ENCODE data around the gene ZNFX1. TPM values are rescaled to one million over a fixed set of nuclear protein-coding genes. Genes with fewer than 3 reads are reported as not detected.

The ZNFX1 gene
- total RNA-seq, 1 donor from 2014 or later = 24.0 TPM

DNA sequence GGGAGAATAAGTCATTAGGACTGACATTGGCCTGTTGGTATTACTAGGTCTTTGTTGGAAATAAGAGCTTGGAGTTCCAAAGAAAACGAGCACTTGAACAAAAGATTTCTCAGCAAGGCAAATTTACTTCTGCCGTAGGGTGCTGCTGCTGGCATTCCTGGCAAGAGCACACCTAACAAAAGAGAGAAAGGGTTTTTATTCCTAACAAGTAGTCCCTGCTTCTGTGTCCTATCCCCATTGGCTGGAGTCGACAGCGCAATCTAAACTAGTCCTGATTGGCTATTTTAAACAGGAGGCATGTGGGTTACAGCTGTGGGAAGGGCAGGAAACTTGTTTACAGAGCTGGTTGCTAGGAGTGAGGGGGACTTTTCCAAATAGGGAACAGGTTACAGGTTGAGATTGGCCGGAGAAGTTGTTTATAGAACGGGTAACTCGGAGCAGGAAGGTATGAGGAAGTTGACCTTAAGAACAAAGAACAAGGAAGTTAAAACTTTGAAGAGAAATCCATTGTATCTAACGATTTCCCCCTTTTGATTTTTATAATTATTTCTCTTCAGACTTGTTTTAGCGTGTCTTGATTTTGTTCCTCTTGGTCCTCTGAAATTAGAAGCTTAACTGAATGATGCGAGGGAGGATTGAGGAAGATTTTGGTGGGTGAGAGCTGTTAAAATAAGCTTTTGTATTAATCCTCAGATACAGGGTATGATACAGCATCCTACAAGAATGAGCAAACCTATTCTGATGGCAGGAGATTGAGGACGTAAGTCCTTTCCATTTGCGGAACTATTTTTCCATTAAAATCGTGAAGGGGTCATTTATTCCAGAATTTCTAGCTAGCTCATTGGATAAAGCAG lies 3.4 kb upstream of the ZNFX1 start:
- intact Hi-C loops (cut with DNase I) = no loop called here
- DNase-seq (ENCODE audit: low spot score) = no peak

DNA sequence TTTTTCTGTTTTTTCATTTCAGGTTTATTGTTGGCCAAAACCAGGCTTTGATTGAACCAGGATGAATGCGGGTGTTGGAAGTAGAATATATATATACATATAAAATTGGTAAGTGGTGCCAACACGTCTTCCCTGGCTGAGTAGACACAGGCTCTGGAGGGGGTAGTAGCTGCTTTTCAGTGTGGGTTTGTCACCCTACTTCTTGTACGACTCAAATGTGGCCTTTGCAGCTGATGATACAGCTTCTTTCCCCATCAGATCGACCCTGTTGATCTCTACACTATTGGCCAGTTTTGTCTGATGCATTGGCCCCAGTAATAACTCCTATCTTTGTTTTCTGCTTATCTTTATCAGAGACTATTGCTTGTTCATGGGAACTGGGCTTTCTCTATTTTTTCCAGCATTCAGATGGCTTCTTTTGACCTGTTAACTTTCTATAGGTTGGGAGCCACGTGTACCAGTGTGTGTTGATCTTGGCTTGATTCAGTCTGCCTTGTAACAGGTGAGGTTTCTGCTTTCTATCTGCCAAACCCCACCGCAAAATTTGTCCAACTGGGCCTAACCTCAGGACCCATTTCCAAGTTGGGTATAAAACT lies 2.7 kb upstream of the ZNFX1 start:
- intact Hi-C loops (cut with DNase I) = no loop called here
- no peak for DNase-seq (ENCODE audit: low spot score)

DNA sequence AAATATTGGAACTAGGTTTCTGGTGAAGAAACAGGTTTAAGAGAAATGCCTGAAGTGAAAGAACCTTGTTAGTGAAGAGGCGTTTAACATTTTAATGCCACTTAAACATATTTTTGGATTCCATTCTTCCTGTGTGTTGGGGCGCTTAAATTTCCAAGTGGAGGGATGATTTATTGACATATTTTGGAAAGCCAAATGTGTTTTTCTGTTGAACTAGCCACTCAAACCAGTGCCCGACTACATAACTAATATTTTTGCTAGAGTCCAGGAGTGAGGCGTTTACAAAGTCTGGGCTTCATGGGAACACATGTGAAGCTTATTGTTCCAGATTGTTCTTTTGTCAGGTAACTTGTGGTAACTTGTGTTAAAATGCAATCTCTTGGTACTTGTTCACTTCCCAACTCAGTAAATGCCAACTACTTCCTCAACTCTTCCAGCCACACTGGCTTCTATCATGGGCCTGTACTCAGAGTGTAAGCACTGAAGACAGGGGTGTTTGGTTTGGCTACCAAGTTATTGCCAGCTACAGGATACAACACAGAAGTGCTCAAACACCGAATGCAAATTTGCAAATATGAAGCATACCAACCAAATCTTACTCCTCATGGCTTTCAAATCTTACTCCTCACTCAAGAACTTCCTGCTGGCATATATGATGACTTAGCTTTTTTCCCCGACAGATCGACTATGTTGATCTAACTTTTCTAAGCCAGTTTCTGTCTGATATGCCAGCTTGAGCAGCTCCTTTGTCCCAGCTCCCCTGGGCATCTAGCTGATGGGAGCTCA lies 2.0 kb upstream of the ZNFX1 start:
- no peak for DNase-seq (ENCODE audit: low spot score)
- intact Hi-C loops (cut with DNase I) = loop anchor here (2.0 kb wide), 1 partner anchor 61 kb away; the partner anchor contains the start of gene DDX27

DNA sequence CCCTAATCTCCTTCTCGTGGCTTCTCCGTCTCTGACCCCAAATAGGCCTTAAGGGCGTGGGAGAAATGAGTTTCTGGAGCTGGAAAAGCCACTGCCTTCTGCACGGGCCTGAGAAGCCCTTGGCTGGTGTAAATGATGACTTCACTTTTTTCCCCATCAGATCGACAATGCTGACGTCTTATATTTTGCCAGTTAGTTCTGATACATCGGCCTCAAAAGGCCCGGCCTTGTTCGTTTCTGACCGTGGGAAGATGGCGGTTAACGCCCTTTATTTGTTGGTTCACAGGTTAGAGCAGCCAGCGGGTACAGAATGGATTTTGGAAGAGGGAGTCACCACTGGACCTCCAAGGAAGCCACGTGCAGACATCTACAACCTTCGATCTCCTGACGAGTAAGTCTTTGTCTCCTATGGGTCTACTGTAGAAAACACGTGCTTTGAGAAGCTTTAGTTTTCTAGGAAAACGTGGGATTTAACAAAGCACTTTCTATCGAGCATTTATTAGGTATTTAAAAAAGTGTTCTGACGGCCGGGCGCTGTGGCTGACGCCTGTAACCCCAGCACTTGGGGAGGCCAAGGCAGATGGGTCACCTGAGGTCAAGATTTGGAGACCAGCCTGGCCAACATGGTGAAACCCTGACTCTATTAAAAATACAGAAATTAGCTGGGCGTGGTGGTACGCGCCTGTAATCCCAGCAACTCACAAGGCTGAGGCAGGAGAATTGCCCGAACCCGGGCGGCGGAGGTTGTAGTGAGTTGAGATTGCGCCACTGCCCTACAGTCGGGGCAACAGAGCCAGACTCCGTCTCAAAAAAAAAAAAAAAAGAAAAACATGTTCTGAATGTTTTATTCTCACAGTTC lies 1.2 kb upstream of the ZNFX1 start:
- DNase-seq (ENCODE audit: low spot score) = no peak
- intact Hi-C loops (cut with DNase I) = loop anchor here (1.0 to 2.0 kb wide), 2 partner anchors 60 to 91 kb away; partner anchors contain the start of genes DDX27 and STAU1

DNA sequence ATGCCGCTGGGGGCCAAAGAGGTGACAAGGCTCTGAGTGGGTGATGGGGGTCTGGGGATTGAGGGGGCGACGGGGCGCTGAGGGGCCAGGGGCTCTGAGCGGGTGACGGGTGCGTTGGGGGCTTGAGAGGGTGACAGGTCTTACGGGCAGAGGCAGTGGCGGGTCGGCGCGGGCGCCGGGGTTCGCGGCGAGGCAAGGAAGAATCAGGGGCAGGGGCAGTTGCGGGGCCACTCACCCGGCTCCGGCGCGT lies 146 bp downstream of the ZNFX1 start:
- intact Hi-C loops (cut with DNase I) = loop anchor here (1.0 to 2.0 kb wide), 2 partner anchors 59 to 89 kb away; partner anchors contain the start of genes DDX27 and STAU1
- no peak for DNase-seq (ENCODE audit: low spot score)

DNA sequence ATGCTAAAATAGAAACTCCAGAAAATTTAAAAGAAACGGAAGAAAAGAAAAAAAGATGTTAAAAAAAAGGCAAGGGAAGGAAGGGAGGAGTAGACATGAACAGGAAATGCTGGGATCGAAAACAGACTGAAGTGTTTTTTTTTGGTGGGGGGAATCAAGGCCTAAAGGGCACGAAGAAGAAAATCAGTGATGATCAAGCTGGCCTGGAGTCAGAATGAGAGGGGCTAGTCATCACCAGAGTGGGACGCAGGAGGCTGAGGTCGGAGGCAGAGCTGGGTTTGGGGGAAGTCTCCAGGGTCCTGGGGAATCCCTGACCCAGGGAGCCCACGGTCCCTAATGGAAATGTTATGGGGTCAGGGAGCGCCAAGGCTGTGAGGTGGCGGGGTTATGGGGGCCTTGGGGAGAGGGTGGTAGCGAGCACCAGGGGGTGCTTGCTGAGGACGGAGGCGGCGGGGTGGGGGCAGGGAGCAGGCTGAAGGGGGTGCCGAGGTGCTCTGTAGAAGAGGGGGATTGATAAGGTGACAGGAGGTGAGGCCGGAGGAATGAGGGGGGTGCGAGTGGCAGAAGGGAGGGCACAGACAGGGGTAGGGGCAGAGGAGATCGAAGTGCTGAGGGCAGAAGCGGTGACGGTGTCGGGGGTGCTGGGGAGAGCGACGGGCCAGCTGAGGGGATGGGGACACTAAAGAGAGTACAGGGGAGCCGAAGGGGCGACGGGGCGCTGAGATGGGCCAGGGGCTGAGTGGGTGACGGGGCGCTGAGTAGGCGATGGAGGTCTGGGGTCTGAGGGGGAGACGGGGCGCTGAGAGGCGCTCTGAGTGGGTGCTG lies 684 bp downstream of the ZNFX1 start:
- DNase-seq (ENCODE audit: low spot score) = no peak
- intact Hi-C loops (cut with DNase I) = no loop called here

DNA sequence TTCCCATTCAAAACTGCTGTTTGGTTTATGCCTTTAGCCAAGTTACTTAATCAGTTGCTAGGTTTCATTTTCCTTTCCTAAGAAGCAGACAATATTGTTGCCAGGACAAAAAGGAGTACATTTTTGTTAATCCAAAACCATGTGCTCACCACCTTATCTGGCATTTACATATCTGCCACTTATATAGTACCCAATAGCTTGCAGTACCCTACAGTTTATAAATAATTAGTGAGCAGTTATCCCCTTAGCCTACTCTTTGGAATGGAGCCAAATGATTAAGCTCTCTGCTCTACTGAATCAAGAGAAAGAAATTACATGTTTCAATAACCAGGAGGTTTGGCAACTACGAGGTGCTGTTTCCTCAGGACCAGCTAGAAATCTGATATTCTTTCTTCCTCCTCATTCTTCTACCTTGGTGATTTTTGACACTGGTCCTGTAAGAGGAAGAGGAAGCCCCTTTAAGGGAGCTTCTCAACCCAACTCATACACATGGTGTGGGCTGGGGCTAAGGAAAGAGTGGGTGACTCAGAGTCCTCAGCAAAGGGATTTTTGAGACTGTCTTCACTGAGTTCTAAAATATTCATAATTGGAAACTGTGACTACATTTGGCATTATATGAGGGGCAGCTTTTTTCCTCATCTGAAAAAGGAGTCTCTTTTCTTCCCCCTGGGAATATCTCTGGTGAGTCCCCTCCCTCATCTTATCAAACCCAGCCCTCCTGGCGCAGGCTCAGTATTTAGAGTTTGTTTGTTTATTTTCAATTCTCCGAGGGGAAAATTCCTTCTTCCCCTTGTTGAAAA lies 1.5 kb downstream of the ZNFX1 start:
- DNase-seq (ENCODE audit: low spot score) = no peak
- intact Hi-C loops (cut with DNase I) = no loop called here

DNA sequence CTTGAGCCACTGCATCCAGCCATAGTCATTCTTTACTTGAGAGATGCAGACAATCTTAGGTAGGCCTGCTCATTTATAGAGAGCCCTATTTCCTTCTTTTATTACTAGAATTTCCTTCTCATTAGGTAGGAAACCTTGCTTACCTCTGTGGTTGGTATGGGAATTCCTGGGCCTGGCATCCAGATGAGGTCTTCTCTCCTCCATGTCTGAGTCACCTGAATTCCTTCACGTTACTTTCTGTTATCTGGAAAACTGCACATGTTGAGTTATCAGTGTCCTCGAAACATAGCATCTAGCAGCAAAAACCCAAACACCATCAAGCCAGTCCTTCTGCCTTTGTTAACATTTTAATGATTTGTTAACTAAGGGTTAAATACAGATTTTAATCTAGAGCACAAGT lies 2.2 kb downstream of the ZNFX1 start:
- intact Hi-C loops (cut with DNase I) = no loop called here
- no peak for DNase-seq (ENCODE audit: low spot score)

DNA sequence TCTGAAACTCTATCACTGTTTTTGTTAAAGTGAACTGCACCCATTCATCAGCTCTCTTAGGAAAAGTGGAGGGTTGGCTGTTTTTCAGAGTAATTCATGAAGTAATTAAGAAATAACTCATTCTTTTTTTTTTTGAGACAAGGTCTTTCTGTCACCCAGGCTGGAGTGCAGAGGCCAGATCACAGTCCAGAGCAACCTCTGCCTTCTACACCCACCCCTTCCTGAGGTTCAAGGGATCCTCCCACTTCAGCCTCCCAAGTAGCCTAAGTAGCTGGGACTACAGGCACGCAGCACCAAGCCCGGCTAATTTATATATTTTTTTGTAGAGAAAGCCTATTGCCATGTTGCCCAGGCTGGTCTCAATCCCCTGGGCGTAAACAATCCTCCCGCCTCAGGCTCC lies 2.6 kb downstream of the ZNFX1 start:
- intact Hi-C loops (cut with DNase I) = no loop called here
- no peak for DNase-seq (ENCODE audit: low spot score)

DNA sequence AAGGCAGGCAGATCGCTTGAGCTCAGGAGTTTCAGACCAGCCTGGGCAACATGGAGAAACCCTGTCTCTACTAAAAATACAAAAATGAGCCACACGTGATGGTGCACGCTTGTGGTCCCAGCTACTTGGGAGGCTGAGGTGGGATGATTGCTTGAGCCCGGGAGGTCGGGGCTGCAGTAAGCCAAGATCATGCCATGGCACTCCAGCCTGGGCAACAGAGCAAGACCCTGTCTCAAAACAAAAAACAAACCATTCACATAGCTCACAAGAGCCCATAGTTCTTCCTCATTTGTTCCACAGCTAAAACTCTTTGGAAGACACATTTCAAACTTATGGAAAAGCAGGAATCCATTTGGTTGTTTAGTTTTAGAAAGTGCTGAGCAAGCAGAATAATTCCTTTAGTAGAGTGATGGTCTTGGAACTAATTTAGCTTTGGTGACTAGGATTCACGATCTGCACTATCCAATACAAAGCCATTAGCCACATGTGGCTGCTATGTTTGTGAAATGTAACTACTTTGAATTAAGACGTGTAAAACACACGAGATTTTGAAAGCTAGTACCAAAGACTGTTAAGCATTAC lies 4.1 kb downstream of the ZNFX1 start:
- intact Hi-C loops (cut with DNase I) = no loop called here
- DNase-seq (ENCODE audit: low spot score) = no peak

DNA sequence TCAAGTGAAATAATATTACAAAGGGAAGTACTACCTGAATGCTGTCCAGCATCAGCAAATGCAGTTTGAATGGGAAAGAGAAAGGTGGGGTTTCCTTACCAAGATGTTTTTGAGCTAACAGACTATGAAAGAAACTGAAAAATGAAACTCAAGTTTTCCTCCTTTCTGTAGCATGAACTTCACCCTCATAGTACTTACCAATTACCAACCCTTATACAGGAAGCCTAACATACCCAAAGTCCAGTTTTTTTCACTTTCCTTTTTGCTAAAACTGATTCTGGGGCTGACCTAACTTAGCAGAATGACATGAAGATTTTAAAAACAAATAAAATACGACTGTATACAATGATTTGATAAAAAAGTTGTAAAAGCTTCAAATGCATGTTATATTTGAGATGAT lies 5.2 kb downstream of the ZNFX1 start:
- no peak for DNase-seq (ENCODE audit: low spot score)
- intact Hi-C loops (cut with DNase I) = no loop called here

DNA sequence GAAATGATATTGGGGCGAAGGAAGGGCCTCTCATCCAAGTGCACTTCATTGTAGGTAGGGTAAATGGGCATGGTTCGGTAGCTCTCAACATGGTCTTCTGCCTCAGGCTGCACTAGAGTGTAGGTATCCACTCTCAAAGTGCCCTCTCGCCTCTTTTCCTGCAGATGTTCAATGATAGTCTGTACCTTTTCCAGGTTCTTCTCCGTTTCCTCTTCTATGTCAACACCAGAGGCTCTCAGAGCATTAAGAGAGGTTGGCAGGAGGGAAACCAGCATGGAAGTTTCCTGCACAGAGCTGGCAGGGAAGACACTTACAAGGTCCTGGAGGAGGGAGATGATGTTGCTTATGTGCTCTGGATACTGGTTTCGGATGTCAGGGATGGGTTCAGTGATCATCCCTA lies 7.1 kb downstream of the ZNFX1 start:
- DNase-seq (ENCODE audit: low spot score) = no peak
- intact Hi-C loops (cut with DNase I) = no loop called here

DNA sequence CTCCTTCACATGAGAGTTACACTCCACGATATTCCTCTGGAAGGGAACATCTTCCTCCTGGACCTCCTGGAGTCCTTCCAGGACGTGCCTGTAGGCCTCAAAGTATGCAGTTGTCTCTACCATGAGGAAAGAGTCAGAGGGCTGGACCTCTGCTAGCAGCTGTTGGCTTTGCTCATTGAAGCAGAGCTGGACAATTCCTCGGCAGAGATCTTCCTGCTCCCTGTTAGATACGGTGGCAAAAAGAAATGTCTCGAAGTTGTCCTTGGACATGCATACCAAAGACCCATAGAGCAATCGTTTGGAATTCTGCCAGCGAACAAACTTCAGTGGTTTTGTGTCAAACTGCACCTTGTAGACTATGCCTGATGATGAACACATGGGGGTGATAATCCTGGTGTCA lies 7.7 kb downstream of the ZNFX1 start:
- no peak for DNase-seq (ENCODE audit: low spot score)

DNA sequence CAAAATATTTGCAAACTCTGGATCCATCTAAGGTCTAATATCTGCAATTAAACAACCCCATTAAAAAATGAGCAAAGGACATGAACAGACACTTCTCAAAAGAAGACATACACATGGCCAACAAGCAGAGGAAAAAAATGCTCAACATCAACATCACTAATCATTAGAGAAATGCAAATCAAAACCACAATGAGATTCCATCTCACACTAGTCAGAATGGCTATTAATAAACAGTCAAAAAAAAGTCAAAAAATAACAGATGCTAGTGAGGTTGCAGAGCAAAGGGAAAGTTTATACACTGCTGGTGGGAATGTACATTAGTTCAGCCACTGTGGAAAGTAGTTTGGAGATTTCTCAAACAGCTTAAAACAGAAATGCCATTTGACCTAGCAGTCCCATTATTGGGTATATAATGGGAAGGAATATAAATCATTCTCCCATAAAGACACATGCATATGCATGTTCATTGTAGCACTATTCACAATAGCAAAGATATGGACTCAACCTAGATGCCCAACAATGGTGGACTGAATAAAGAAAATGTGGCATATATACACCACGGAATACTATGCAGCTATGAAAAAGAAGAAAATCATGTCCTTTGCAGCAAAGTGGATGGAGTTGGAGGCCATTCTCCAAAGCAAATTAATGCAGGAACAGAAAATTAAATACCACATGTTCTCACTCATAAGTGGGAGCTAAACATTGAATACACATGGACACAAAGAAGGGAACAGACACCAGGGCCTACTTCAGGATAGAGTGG lies 9.1 kb downstream of the ZNFX1 start:
- no peak for DNase-seq (ENCODE audit: low spot score)
- intact Hi-C loops (cut with DNase I) = no loop called here

More for the DNA sequence above, 7.7 kb downstream of the ZNFX1 start:
- intact Hi-C loops (cut with DNase I) = no loop called here

DNA sequence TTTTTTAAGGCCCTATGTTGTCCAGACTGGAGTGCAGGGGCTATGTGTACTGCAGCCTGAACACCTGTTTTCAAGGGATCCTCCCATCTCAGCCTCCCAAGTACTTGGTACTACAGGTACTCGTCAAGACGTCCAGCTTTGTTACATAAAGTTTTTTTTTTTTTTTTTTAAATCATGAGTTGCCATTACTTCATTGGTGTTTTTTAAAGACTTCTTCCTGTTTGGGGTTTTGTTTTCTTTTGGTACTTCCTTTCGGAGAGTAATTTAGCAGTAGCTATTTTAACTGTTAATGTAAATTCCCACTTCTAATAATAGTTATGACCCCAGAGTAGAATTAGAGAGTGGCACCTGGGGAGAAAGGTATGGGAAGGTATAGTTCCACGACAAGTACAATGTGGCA lies 10.5 kb downstream of the ZNFX1 start:
- intact Hi-C loops (cut with DNase I) = no loop called here
- no peak for DNase-seq (ENCODE audit: low spot score)

DNA sequence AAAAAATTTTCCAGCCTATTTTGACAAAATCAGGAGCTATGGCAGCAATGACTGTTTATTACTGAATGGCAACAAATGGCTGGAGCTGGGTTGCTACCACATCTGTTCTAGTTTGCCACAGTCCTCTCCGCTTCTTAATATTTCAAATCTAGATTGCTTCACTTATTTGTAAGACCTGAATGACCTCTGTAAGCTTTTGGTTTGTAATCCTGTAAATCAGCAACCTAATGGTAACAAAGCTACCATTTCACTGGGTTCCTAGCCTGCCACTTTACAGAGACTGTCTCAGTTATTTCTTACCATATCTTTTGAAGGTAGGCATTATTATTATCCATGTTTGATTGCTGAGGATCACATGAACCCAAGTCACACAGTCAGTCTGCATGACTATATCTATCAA lies 15.4 kb downstream of the ZNFX1 start:
- DNase-seq (ENCODE audit: low spot score) = no peak
- intact Hi-C loops (cut with DNase I) = no loop called here

DNA sequence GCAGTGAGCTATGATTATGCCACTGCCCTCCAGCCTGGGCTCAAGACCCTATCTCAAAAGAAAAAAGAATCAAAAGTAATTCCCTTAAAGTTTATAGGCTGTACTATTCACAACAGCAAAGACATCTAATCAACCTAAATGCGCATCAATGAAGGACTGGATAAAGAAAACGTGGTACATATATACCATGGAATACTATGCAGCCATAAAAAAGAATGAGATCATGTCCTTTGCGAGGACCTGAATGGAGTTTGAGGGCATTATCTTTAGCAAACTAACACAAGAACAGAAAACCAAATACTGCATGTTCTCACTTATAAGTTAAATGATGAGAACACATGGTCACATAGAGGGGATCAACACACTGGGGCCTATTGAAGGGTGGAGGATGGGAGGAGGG lies 16.7 kb downstream of the ZNFX1 start:
- intact Hi-C loops (cut with DNase I) = no loop called here
- DNase-seq (ENCODE audit: low spot score) = no peak

All from cardiac septum (tissue), 1 donor.